ENCODE measurements around the gene C1orf167. TPM values are rescaled to one million over a fixed set of nuclear protein-coding genes. Genes with fewer than 3 reads are reported as not detected.

The C1orf167 gene
- total and polyA plus RNA-seq, 2 of the 13 experiments (the other 11 are each of a cell fraction or from before 2014, with no cell fraction given) = not detected

DNA sequence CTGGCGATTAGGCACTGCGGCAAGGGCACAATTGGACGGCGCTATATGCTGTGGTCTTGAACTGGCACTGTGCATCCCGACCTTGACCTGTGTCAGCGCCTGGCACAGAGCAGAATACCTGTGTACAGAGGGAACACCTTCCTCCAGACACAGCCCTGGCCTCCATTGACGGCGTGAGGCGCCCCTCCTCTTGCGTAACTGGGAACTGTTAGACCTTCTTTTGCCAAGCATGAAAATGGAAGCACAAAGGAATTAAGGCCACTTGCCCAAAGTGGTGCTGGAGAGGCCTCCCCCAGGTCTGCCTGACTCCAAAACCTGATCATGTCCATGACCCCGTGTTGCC, 32.9 kb upstream of the C1orf167 start:
- no TSS peak for BruUV-seq (replicated peaks)
- Histone ChIP-seq H3K27ac (ENCODE audit: extremely low read length, insufficient read depth, low read length) (no peak overlapping the region), H3K36me3 (replicated peaks in 1 of 2; ENCODE audit: control insufficient read depth in 1 of 2, insufficient read depth in 2 of 2, low read length in 2 of 2) (no peaks in the 10 kb centered on the region), H3K9ac (ENCODE audit: insufficient read depth, low read depth, low read length) (no peak overlapping the region), H4K20me1 (ENCODE audit: insufficient read depth, low read length) (no peaks in the 10 kb centered on the region), H3K79me2 (ENCODE audit: insufficient read depth, low read length) (no peaks in the 10 kb centered on the region), H3K4me3 (replicated peaks in 1 of 3; ENCODE audit: insufficient read depth in 1 of 3, low read depth in 2 of 3, low read length in 3 of 3) (no peak overlapping the region), H3K9me3 (ENCODE audit: low read length) (no peaks in the 10 kb centered on the region), H3K27me3 (ENCODE audit: control insufficient read depth in 1 of 2, insufficient read depth in 2 of 2, low read length in 2 of 2) (peaks cover 7 to 26% of the 10 kb centered on the region in 2 experiments; a peak in 3 of 5 replicates), H3K4me2 (ENCODE audit: low read depth, low read length) (peak overlapping the region; percentile 64; the same call in 1 of the 2 replicates), H2AFZ (ENCODE audit: low read length) (no peak overlapping the region), H3K4me1 (ENCODE audit: insufficient read depth, low read length) (peaks cover 45% of the 10 kb centered on the region)
- DNase-seq (ENCODE audit: low spot score) = no peak
- ATAC-seq = no peak
- 7% methylated on average over 5 of the region's 11 CpGs for WGBS (ENCODE audit: low lambda C conversion rate)
- in situ Hi-C loops (cut with HindIII; ENCODE audit: extremely low pct_ligation_motif_present, low pct_unique_long_range_greater_than_20kb) = no loop called here
- no peak for TF ChIP-seq ZNF235 (CRISPR knock-in tag; IDR thresholded peaks at IDR 0.05; ENCODE audit: borderline replicate concordance)
- TF ChIP-seq, protein P1, sequence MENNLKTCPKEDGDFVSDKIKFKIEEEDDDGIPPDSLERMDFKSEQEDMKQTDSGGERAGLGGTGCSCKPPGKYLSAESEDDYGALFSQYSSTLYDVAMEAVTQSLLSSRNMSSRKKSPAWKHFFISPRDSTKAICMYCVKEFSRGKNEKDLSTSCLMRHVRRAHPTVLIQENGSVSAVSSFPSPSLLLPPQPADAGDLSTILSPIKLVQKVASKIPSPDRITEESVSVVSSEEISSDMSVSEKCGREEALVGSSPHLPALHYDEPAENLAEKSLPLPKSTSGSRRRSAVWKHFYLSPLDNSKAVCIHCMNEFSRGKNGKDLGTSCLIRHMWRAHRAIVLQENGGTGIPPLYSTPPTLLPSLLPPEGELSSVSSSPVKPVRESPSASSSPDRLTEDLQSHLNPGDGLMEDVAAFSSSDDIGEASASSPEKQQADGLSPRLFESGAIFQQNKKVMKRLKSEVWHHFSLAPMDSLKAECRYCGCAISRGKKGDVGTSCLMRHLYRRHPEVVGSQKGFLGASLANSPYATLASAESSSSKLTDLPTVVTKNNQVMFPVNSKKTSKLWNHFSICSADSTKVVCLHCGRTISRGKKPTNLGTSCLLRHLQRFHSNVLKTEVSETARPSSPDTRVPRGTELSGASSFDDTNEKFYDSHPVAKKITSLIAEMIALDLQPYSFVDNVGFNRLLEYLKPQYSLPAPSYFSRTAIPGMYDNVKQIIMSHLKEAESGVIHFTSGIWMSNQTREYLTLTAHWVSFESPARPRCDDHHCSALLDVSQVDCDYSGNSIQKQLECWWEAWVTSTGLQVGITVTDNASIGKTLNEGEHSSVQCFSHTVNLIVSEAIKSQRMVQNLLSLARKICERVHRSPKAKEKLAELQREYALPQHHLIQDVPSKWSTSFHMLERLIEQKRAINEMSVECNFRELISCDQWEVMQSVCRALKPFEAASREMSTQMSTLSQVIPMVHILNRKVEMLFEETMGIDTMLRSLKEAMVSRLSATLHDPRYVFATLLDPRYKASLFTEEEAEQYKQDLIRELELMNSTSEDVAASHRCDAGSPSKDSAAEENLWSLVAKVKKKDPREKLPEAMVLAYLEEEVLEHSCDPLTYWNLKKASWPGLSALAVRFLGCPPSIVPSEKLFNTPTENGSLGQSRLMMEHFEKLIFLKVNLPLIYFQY (CRISPR knock-in tag; IDR thresholded peaks at IDR 0.05; ENCODE audit: borderline replicate concordance) = no peak
- TF ChIP-seq SP2 (CRISPR knock-in tag; IDR thresholded peaks at IDR 0.05) = no peak
- TF ChIP-seq, protein P2, sequence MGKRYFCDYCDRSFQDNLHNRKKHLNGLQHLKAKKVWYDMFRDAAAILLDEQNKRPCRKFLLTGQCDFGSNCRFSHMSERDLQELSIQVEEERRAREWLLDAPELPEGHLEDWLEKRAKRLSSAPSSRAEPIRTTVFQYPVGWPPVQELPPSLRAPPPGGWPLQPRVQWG (CRISPR knock-in tag; IDR thresholded peaks at IDR 0.05; ENCODE audit: borderline replicate concordance, low read depth) = no peak
- no peak for TF ChIP-seq ZFP82 (CRISPR knock-in tag; IDR thresholded peaks at IDR 0.05; ENCODE audit: borderline replicate concordance)
- no peak for TF ChIP-seq ZNF101 (CRISPR knock-in tag; IDR thresholded peaks at IDR 0.05; ENCODE audit: borderline replicate concordance, low read depth)
- no peak for TF ChIP-seq ZNF20 (CRISPR knock-in tag; IDR thresholded peaks at IDR 0.05)
- peak; percentile 63 for TF ChIP-seq CEBPB (IDR thresholded peaks at IDR 0.05; ENCODE audit: borderline replicate concordance, low read depth, low read length)
- TF ChIP-seq CEBPG (CRISPR knock-in tag; IDR thresholded peaks at IDR 0.05) = peak; percentile 46; the same call in 1 of the 2 replicates
- 0 out of 2 replicates have a peak, but pooled peaks have one; percentile 9 for TF ChIP-seq IRF9 (CRISPR knock-in tag; IDR thresholded peaks at IDR 0.05; ENCODE audit: borderline replicate concordance)
- no peak for TF ChIP-seq ZSCAN20 (CRISPR knock-in tag; IDR thresholded peaks at IDR 0.05; ENCODE audit: borderline replicate concordance)
- ChIA-PET CTCF (ENCODE audit: low intra/inter-chr PET ratio, low total read pairs) (no interaction called here), POLR2A (no interaction called here)
- no peak for FAIRE-seq
- intact Hi-C loops (cut with micrococcal nuclease; ENCODE audit: unreplicated experiment) = no loop called here

All from HepG2 (cell line).